ENCODE measurements around the gene SNTB2. TPM values are rescaled to one million over a fixed set of nuclear protein-coding genes. Genes with fewer than 3 reads are reported as not detected.

The SNTB2 gene
- total RNA-seq, 5 donors from 2014 or later (not counting 1 experiment from before 2014, with no cell fraction given) = 13.2 to 23.1 (median 17.3) TPM

- H3K9me3 Mint-ChIP-seq = no peaks in the 10 kb centered on the region
- H3K27me3 Mint-ChIP-seq = no peaks in the 10 kb centered on the region
- no peak overlapping the region for H3K4me3 Mint-ChIP-seq
- H3K27ac Mint-ChIP-seq = peak overlapping the region in 1 of 2 donors; percentile 11
- H3K36me3 ChIP-seq (ENCODE audit: control insufficient read depth in 2 of 2, extremely low read depth in 1 of 2, insufficient read depth in 1 of 2, low read length in 1 of 2) = peaks cover 0 to 7% of the 10 kb centered on the region in 2 donors
- no peaks in the 10 kb centered on the region for H3K27me3 ChIP-seq (replicated peaks in 1 of 2; ENCODE audit: control insufficient read depth in 2 of 2, extremely low read depth in 1 of 2, insufficient read depth in 2 of 2, low read length in 1 of 2)
- ATAC-seq (replicated peaks in 1 of 4) (no peak), DNase-seq (no peak)
- POLR2A ChIA-PET = interaction anchor here in 1 of 2 donors (0.6 kb wide), 1 partner anchor 32 kb away, joined by 4 read pairs; no protein-coding TSS in a partner anchor
- H3K4me3 ChIP-seq (ENCODE audit: control insufficient read depth in 1 of 2, extremely low read depth in 1 of 2, low read length in 1 of 2) = no peak overlapping the region
- CTCF ChIA-PET = interaction anchor here (0.6 to 0.7 kb wide), 4 partner anchors 13 to 402 kb away, joined by 3 to 7 read pairs (median 4); no protein-coding TSS in a partner anchor
- WGBS (ENCODE audit: insufficient coverage) = no CpG with 5 or more reads among the region's 4 CpGs
- H3K4me1 ChIP-seq (ENCODE audit: control insufficient read depth in 1 of 2, extremely low read depth in 1 of 2, insufficient read depth in 2 of 2, low read length in 2 of 2) = no peaks in the 10 kb centered on the region
- H3K9me3 ChIP-seq = no peaks in the 10 kb centered on the region
- H3K4me1 Mint-ChIP-seq = peaks cover 0 to 2% (median 0%) of the 10 kb centered on the region in 3 donors
- H3K36me3 Mint-ChIP-seq = peaks cover 19% of the 10 kb centered on the region
- no peak overlapping the region for H3K27ac ChIP-seq (ENCODE audit: low read length)
Observed at GRCh38 chr16:69274699-69275235, 87.8 kb downstream of the SNTB2 start.

- WGBS (ENCODE audit: insufficient coverage) = 100% methylated on average over 1 of the region's 7 CpGs
- CTCF ChIA-PET = interaction anchor here in 1 of 2 donors (1.0 to 1.5 kb wide), 2 partner anchors 12 to 124 kb away, joined by 3 read pairs; no protein-coding TSS in a partner anchor
- DNase-seq = no peak
- H3K27me3 Mint-ChIP-seq = no peaks in the 10 kb centered on the region
- H3K4me3 Mint-ChIP-seq = no peak overlapping the region
- H3K36me3 ChIP-seq (ENCODE audit: control insufficient read depth in 2 of 2, extremely low read depth in 1 of 2, insufficient read depth in 1 of 2, low read length in 1 of 2) = peaks cover 0 to 2% of the 10 kb centered on the region in 2 donors
- H3K27ac ChIP-seq (ENCODE audit: low read length) = no peak overlapping the region
- no peaks in the 10 kb centered on the region for H3K9me3 ChIP-seq
- no peak overlapping the region for H3K4me3 ChIP-seq (ENCODE audit: control insufficient read depth in 1 of 2, extremely low read depth in 1 of 2, low read length in 1 of 2)
- H3K4me1 ChIP-seq (ENCODE audit: control insufficient read depth in 1 of 2, extremely low read depth in 1 of 2, insufficient read depth in 2 of 2, low read length in 2 of 2) = no peaks in the 10 kb centered on the region
- POLR2A ChIA-PET = interaction anchor here in 1 of 2 donors (0.6 kb wide), 1 partner anchor 65 kb away, joined by 7 read pairs; no protein-coding TSS in a partner anchor
- ATAC-seq (replicated peaks in 1 of 4) = no peak
- peaks cover 0 to 2% (median 0%) of the 10 kb centered on the region in 3 donors for H3K4me1 Mint-ChIP-seq
- peaks cover 11% of the 10 kb centered on the region for H3K36me3 Mint-ChIP-seq
- peak overlapping the region in 1 of 2 donors; percentile 20 for H3K27ac Mint-ChIP-seq
- H3K27me3 ChIP-seq (replicated peaks in 1 of 2; ENCODE audit: control insufficient read depth in 2 of 2, extremely low read depth in 1 of 2, insufficient read depth in 2 of 2, low read length in 1 of 2) = no peaks in the 10 kb centered on the region
- H3K9me3 Mint-ChIP-seq = no peaks in the 10 kb centered on the region
Observed at GRCh38 chr16:69276148-69277115, 89.5 kb downstream of the SNTB2 start.

- H3K27me3 ChIP-seq (replicated peaks in 1 of 2; ENCODE audit: control insufficient read depth in 2 of 2, extremely low read depth in 1 of 2, insufficient read depth in 2 of 2, low read length in 1 of 2) = no peaks in the 10 kb centered on the region
- no peak overlapping the region for H3K27ac ChIP-seq (ENCODE audit: low read length)
- ChIA-PET CTCF (interaction anchor here in 1 of 2 donors (0.6 to 1.5 kb wide), 2 partner anchors 11 to 126 kb away, joined by 3 to 5 read pairs; no protein-coding TSS in a partner anchor), POLR2A (no interaction called here)
- peaks cover 0 to 2% of the 10 kb centered on the region in 2 donors for H3K36me3 ChIP-seq (ENCODE audit: control insufficient read depth in 2 of 2, extremely low read depth in 1 of 2, insufficient read depth in 1 of 2, low read length in 1 of 2)
- Mint-ChIP-seq H3K27ac (no peak overlapping the region), H3K4me3 (no peak overlapping the region), H3K4me1 (peaks cover 0 to 2% (median 0%) of the 10 kb centered on the region in 3 donors), H3K27me3 (no peaks in the 10 kb centered on the region), H3K9me3 (no peaks in the 10 kb centered on the region), H3K36me3 (peaks cover 7% of the 10 kb centered on the region)
- no peaks in the 10 kb centered on the region for H3K9me3 ChIP-seq
- WGBS (ENCODE audit: insufficient coverage) = no CpG with 5 or more reads among the region's 1 CpG
- no peaks in the 10 kb centered on the region for H3K4me1 ChIP-seq (ENCODE audit: control insufficient read depth in 1 of 2, extremely low read depth in 1 of 2, insufficient read depth in 2 of 2, low read length in 2 of 2)
- DNase-seq (no peak), ATAC-seq (replicated peaks in 1 of 4) (no peak)
- no peak overlapping the region for H3K4me3 ChIP-seq (ENCODE audit: control insufficient read depth in 1 of 2, extremely low read depth in 1 of 2, low read length in 1 of 2)
Observed at GRCh38 chr16:69277413-69277812, 90.4 kb downstream of the SNTB2 start.

GRCh38 chr16:69283851-69284250, 96.9 kb downstream of the SNTB2 start:
- Histone ChIP-seq H3K36me3 (ENCODE audit: control insufficient read depth in 2 of 2, extremely low read depth in 1 of 2, insufficient read depth in 1 of 2, low read length in 1 of 2) (peaks cover 0 to 8% of the 10 kb centered on the region in 2 donors), H3K9me3 (no peaks in the 10 kb centered on the region), H3K4me3 (ENCODE audit: control insufficient read depth in 1 of 2, extremely low read depth in 1 of 2, low read length in 1 of 2) (no peak overlapping the region), H3K27ac (ENCODE audit: low read length) (no peak overlapping the region), H3K27me3 (replicated peaks in 1 of 2; ENCODE audit: control insufficient read depth in 2 of 2, extremely low read depth in 1 of 2, insufficient read depth in 2 of 2, low read length in 1 of 2) (no peaks in the 10 kb centered on the region), H3K4me1 (ENCODE audit: control insufficient read depth in 1 of 2, extremely low read depth in 1 of 2, insufficient read depth in 2 of 2, low read length in 2 of 2) (no peaks in the 10 kb centered on the region)
- ChIA-PET CTCF (interaction anchor here (0.6 to 1.2 kb wide), 4 partner anchors 131 to 750 kb away, joined by 3 to 6 read pairs (median 4); no protein-coding TSS in a partner anchor), POLR2A (no interaction called here)
- Mint-ChIP-seq H3K36me3 (peaks cover 2% of the 10 kb centered on the region), H3K27me3 (no peaks in the 10 kb centered on the region), H3K9me3 (no peaks in the 10 kb centered on the region), H3K27ac (no peak overlapping the region), H3K4me3 (no peak overlapping the region), H3K4me1 (peaks cover 0 to 2% (median 0%) of the 10 kb centered on the region in 3 donors)
- WGBS (ENCODE audit: insufficient coverage) = 100% methylated on average over 4 of the region's 4 CpGs
- DNase-seq = no peak
- ATAC-seq (replicated peaks in 1 of 4) = no peak

- peaks cover 6% of the 10 kb centered on the region for H3K36me3 Mint-ChIP-seq
- Histone ChIP-seq H3K27me3 (replicated peaks in 1 of 2; ENCODE audit: control insufficient read depth in 2 of 2, extremely low read depth in 1 of 2, insufficient read depth in 2 of 2, low read length in 1 of 2) (no peaks in the 10 kb centered on the region), H3K4me1 (ENCODE audit: control insufficient read depth in 1 of 2, extremely low read depth in 1 of 2, insufficient read depth in 2 of 2, low read length in 2 of 2) (no peaks in the 10 kb centered on the region), H3K27ac (ENCODE audit: low read length) (no peak overlapping the region), H3K9me3 (no peaks in the 10 kb centered on the region), H3K36me3 (ENCODE audit: control insufficient read depth in 2 of 2, extremely low read depth in 1 of 2, insufficient read depth in 1 of 2, low read length in 1 of 2) (peaks cover 0 to 8% of the 10 kb centered on the region in 2 donors), H3K4me3 (ENCODE audit: control insufficient read depth in 1 of 2, extremely low read depth in 1 of 2, low read length in 1 of 2) (no peak overlapping the region)
- no CpG with 5 or more reads among the region's 4 CpGs for WGBS (ENCODE audit: insufficient coverage)
- no peaks in the 10 kb centered on the region for H3K27me3 Mint-ChIP-seq
- ChIA-PET CTCF (interaction anchor here (0.6 to 3.2 kb wide), 10 partner anchors 9 to 756 kb away, joined by 3 to 42 read pairs (median 4); no protein-coding TSS in a partner anchor), POLR2A (interaction anchor here in 1 of 2 donors (0.6 to 0.7 kb wide), 3 partner anchors 47 to 135 kb away, joined by 3 to 5 read pairs (median 4); no protein-coding TSS in a partner anchor)
- H3K4me3 Mint-ChIP-seq = no peak overlapping the region
- ATAC-seq (replicated peaks in 1 of 4) (no peak), DNase-seq (no peak)
- H3K4me1 Mint-ChIP-seq = peaks cover 0 to 2% (median 0%) of the 10 kb centered on the region in 3 donors
- H3K9me3 Mint-ChIP-seq = no peaks in the 10 kb centered on the region
- H3K27ac Mint-ChIP-seq = no peak overlapping the region
Observed at GRCh38 chr16:69285240-69285639, 98.3 kb downstream of the SNTB2 start.

Measured in T-cell (primary cell).